ENCODE results near the gene ACBD6.

The ACBD6 gene

GRCh38 chr1:180352021-180352420 is 150.4 kb downstream of the ACBD6 start:
- DNase-seq (ENCODE audit: low read depth): no peak
- no peak overlapping the region for H3K4me3 ChIP-seq (ENCODE audit: low read depth, low read length)
- no peak for TF ChIP-seq CTCF (IDR thresholded peaks at IDR 0.05; ENCODE audit: low read depth, low read length, missing control alignments)

GRCh38 chr1:180345148-180345547 is 157.2 kb downstream of the ACBD6 start:
- no peak for TF ChIP-seq CTCF (IDR thresholded peaks at IDR 0.05; ENCODE audit: low read depth, low read length, missing control alignments)
- no peak for DNase-seq (ENCODE audit: low read depth)
- H3K4me3 ChIP-seq (ENCODE audit: low read depth, low read length): no peak overlapping the region

- peak; percentile 19 for DNase-seq (ENCODE audit: low read depth)
- H3K4me3 ChIP-seq (ENCODE audit: low read depth, low read length): no peak overlapping the region
- TF ChIP-seq CTCF (IDR thresholded peaks at IDR 0.05; ENCODE audit: low read depth, low read length, missing control alignments): no peak
Measured at GRCh38 chr1:180343921-180344769, 158.2 kb downstream of the ACBD6 start.

GRCh38 chr1:180327089-180327488 is 175.3 kb downstream of the ACBD6 start:
- H3K4me3 ChIP-seq (ENCODE audit: low read depth, low read length): no peak overlapping the region
- no peak for TF ChIP-seq CTCF (IDR thresholded peaks at IDR 0.05; ENCODE audit: low read depth, low read length, missing control alignments)
- no peak for DNase-seq (ENCODE audit: low read depth)

- no peak for TF ChIP-seq CTCF (IDR thresholded peaks at IDR 0.05; ENCODE audit: low read depth, low read length, missing control alignments)
- no peak overlapping the region for H3K4me3 ChIP-seq (ENCODE audit: low read depth, low read length)
- no peak for DNase-seq (ENCODE audit: low read depth)
Measured at GRCh38 chr1:180312926-180313325, 189.5 kb downstream of the ACBD6 start.

- DNase-seq (ENCODE audit: low read depth): no peak
- TF ChIP-seq CTCF (IDR thresholded peaks at IDR 0.05; ENCODE audit: low read depth, low read length, missing control alignments): no peak
- H3K4me3 ChIP-seq (ENCODE audit: low read depth, low read length): no peak overlapping the region
Measured at GRCh38 chr1:180311011-180311730, 191.2 kb downstream of the ACBD6 start.
